Measurements from ENCODE around the gene SUPT3H. TPM values are rescaled to one million over a fixed set of nuclear protein-coding genes. Genes with fewer than 3 reads are reported as not detected.

Gene SUPT3H
- total RNA-seq, 1 experiment from 2014 or later = 10.3 TPM

DNA sequence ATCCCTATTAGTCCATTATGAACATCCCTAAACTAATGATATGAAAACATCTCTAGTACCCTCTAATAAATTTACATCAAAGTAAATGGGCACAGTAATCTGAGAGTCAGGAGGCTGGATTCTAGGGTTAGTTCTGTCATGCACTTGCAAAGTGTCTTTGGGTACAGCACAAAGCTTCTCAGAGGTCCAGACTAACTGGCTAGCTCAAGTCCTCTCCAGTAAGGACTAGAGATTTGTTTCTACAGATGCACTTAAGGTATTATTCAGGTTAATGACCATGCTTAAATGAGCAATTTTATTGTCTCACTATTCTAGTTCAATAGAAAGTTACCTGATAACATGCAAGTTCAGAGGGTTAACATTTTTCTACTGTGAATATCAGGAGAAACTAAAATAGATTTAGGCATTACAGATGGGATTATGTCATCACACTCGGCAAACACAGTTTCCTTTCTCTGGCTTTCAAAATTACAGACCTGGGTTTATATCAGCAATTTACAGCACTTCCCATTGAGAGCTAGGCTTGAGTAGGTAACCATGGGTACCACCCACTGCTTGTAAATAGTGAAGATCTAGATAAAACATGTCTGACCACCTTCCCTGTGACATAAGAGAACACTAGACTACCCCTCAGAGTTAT is 452.5 kb downstream of the SUPT3H start:
- BruUV-seq (replicated peaks) = no TSS peak

DNA sequence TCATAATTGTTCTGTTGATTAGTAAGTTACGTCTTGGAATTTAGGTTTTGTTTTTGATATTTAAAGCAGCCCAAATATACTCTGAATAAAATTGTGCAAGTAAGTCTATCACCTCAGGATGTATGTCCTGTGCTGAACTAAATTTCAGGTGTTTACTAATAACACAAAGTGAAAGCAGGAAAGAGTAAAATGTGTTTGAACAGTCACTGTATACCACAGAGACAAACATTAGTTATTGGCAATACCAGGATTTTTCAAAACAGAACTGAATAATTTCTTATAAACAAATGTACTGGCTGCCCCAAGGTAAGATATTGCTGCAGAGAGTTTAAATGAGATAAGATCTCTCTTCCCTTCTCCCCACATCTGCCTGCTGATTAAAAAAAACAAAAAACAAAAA is 454.3 kb downstream of the SUPT3H start:
- no peak overlapping the region for H3K4me3 Mint-ChIP-seq (ENCODE audit: low read depth, unreplicated experiment)
- no TSS peak for BruUV-seq (replicated peaks)
- no peaks in the 10 kb centered on the region for H3K27me3 Mint-ChIP-seq (ENCODE audit: unreplicated experiment)
- intact Hi-C loops (cut with micrococcal nuclease; ENCODE audit: unreplicated experiment) = loop anchor here (5.0 to 10.0 kb wide), 2 partner anchors 119 to 259 kb away; no protein-coding TSS in a partner anchor
- DNase-seq = no peak
- CTCF ChIA-PET = no interaction called here
- no peaks in the 10 kb centered on the region for H3K36me3 Mint-ChIP-seq (ENCODE audit: insufficient read depth, unreplicated experiment)
- H3K4me1 Mint-ChIP-seq (ENCODE audit: low read depth, unreplicated experiment) = peaks cover 30% of the 10 kb centered on the region
- H3K27ac Mint-ChIP-seq (ENCODE audit: unreplicated experiment) = no peak overlapping the region
- TF ChIP-seq, protein P1, sequence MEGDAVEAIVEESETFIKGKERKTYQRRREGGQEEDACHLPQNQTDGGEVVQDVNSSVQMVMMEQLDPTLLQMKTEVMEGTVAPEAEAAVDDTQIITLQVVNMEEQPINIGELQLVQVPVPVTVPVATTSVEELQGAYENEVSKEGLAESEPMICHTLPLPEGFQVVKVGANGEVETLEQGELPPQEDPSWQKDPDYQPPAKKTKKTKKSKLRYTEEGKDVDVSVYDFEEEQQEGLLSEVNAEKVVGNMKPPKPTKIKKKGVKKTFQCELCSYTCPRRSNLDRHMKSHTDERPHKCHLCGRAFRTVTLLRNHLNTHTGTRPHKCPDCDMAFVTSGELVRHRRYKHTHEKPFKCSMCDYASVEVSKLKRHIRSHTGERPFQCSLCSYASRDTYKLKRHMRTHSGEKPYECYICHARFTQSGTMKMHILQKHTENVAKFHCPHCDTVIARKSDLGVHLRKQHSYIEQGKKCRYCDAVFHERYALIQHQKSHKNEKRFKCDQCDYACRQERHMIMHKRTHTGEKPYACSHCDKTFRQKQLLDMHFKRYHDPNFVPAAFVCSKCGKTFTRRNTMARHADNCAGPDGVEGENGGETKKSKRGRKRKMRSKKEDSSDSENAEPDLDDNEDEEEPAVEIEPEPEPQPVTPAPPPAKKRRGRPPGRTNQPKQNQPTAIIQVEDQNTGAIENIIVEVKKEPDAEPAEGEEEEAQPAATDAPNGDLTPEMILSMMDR (IDR thresholded peaks at IDR 0.05; ENCODE audit: unreplicated experiment) = no peak
- H3K9me3 Mint-ChIP-seq (ENCODE audit: low read depth, unreplicated experiment) = no peaks in the 10 kb centered on the region

More for the DNA sequence above, 452.5 kb downstream of the SUPT3H start:
- Mint-ChIP-seq H3K36me3 (ENCODE audit: insufficient read depth, unreplicated experiment) (no peaks in the 10 kb centered on the region), H3K9me3 (ENCODE audit: low read depth, unreplicated experiment) (no peaks in the 10 kb centered on the region), H3K4me3 (ENCODE audit: low read depth, unreplicated experiment) (no peak overlapping the region), H3K27me3 (ENCODE audit: unreplicated experiment) (no peaks in the 10 kb centered on the region), H3K27ac (ENCODE audit: unreplicated experiment) (no peak overlapping the region), H3K4me1 (ENCODE audit: low read depth, unreplicated experiment) (peaks cover 27% of the 10 kb centered on the region)
- CTCF ChIA-PET = no interaction called here
- DNase-seq = peak; percentile 36
- TF ChIP-seq, protein P1 (IDR thresholded peaks at IDR 0.05; ENCODE audit: unreplicated experiment) = no peak
- intact Hi-C loops (cut with micrococcal nuclease; ENCODE audit: unreplicated experiment) = loop anchor here (5.0 to 10.0 kb wide), 2 partner anchors 82 to 260 kb away; no protein-coding TSS in a partner anchor

DNA sequence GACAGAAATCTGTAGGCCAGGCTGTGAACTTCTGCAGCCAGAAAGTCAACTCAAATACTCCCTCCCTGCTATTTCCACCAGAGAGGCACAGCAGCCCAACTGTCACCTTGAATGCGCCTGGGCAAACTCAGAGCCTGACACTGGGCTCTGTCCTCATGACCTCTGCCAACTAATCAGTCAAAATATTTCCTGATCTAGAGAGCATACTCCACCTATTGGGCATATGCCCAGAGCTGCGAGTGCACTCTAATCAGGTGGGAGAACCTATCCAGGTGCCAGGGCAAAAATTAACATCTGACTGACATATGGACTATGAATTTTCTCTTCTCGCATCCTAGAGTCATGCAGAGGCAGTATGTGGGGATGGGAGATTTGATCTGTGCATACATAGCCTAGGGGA is 455.9 kb downstream of the SUPT3H start:
- intact Hi-C loops (cut with micrococcal nuclease; ENCODE audit: unreplicated experiment) = loop anchor here (5.0 to 10.0 kb wide), 2 partner anchors 121 to 257 kb away; no protein-coding TSS in a partner anchor
- Mint-ChIP-seq H3K9me3 (ENCODE audit: low read depth, unreplicated experiment) (no peaks in the 10 kb centered on the region), H3K27ac (ENCODE audit: unreplicated experiment) (no peak overlapping the region), H3K4me3 (ENCODE audit: low read depth, unreplicated experiment) (no peak overlapping the region), H3K36me3 (ENCODE audit: insufficient read depth, unreplicated experiment) (no peaks in the 10 kb centered on the region), H3K27me3 (ENCODE audit: unreplicated experiment) (no peaks in the 10 kb centered on the region), H3K4me1 (ENCODE audit: low read depth, unreplicated experiment) (peaks cover 30% of the 10 kb centered on the region)
- CTCF ChIA-PET = interaction anchor here (1.7 kb wide), 1 partner anchor 447 kb away, joined by 5 read pairs; no protein-coding TSS in a partner anchor
- TF ChIP-seq, protein P1 (IDR thresholded peaks at IDR 0.05; ENCODE audit: unreplicated experiment) = no peak
- BruUV-seq (replicated peaks) = no TSS peak
- DNase-seq = peak; percentile 26

DNA sequence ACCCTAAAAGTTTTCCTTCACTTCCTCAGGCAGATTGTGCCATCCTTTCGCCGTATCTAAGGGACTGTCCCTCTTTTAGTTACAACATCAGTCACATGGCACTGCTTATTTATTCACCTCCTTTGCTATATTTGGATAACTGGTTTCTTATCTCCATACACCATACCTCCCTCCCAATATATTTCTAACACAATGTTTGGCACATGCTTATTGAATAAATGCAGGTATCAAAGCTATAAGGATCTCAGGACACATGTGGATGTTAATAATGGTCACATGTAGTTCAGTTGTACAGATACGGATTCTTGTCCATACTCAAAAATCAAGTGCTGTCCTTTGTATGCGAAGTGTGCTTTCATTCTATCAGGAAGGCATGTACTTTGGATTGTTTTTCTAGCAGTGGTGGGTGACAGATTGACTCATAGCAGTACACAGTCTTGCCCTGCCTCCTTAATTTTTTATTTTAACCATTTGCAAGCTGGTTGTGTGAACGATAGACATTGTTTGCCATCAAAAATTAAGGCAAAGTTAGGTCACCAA is 456.7 kb downstream of the SUPT3H start:
- H3K27me3 Mint-ChIP-seq (ENCODE audit: unreplicated experiment) = no peaks in the 10 kb centered on the region
- peak overlapping the region; percentile 1 for H3K4me3 Mint-ChIP-seq (ENCODE audit: low read depth, unreplicated experiment)
- H3K27ac Mint-ChIP-seq (ENCODE audit: unreplicated experiment) = no peak overlapping the region
- peaks cover 30% of the 10 kb centered on the region for H3K4me1 Mint-ChIP-seq (ENCODE audit: low read depth, unreplicated experiment)
- CTCF ChIA-PET = no interaction called here
- no peak for DNase-seq
- BruUV-seq (replicated peaks) = no TSS peak
- intact Hi-C loops (cut with micrococcal nuclease; ENCODE audit: unreplicated experiment) = loop anchor here (5.0 to 10.0 kb wide), 2 partner anchors 121 to 256 kb away; no protein-coding TSS in a partner anchor
- TF ChIP-seq, protein P1 (IDR thresholded peaks at IDR 0.05; ENCODE audit: unreplicated experiment) = no peak
- no peaks in the 10 kb centered on the region for H3K36me3 Mint-ChIP-seq (ENCODE audit: insufficient read depth, unreplicated experiment)
- H3K9me3 Mint-ChIP-seq (ENCODE audit: low read depth, unreplicated experiment) = no peaks in the 10 kb centered on the region

Measured in Calu3 (cell line).